Body of pancreas (tissue), 4 donors: ENCODE data around the gene RABGAP1.

Source experiments
- POLR2A ChIP-seq, 3 donors: fragments of 450-650 bp; IDR thresholded peaks; one replicate each; pipeline ENCODE4 v1.6.1; 2016; ENCODE audit warnings: antibody characterized with exemption in 3 of 3, mild to moderate bottlenecking in 2 of 3
- TF ChIP-seq, protein P1 (sequence below), 7 experiments: fragments of 450-650 bp in 4 of 7; fragments of 200-600 bp in 3 of 7; sonication (generic) in 3 of 7; IDR thresholded peaks; one replicate each; pipeline ENCODE4 v1.5.1; 2016 to 2019; ENCODE audit warnings: antibody characterized with exemption in 7 of 7

DNA sequence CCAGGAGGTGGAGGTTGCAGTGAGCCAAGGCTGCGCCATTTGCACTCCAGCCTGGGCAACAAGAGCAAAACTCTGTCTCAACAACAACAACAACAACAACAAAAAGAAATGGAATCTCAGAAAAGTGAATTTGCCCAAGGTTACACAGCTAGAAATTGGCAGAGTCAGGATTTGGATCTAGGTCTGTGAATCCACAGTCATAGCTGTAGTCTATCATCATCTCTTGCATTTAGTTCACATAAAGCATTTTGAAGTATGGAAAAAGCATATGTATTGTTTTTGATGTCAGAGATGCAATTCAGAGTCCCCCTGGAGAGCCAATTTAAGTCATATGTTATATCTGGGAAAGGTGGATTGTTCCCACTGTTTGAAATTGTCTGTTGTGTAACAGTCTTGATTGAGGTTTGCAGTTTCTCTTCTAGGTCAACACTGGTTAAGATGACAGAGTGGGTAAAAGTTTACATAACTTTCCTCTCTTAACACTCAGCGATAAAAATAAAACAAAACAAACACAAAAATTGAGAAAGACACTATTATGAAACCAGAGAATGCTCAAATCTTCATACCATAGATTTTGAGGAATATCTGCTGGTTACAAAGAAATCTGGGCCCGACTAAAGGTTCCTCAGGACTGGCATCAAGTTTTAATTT lies 71.2 kb downstream of the RABGAP1 start:
- TF ChIP-seq, protein P1, sequence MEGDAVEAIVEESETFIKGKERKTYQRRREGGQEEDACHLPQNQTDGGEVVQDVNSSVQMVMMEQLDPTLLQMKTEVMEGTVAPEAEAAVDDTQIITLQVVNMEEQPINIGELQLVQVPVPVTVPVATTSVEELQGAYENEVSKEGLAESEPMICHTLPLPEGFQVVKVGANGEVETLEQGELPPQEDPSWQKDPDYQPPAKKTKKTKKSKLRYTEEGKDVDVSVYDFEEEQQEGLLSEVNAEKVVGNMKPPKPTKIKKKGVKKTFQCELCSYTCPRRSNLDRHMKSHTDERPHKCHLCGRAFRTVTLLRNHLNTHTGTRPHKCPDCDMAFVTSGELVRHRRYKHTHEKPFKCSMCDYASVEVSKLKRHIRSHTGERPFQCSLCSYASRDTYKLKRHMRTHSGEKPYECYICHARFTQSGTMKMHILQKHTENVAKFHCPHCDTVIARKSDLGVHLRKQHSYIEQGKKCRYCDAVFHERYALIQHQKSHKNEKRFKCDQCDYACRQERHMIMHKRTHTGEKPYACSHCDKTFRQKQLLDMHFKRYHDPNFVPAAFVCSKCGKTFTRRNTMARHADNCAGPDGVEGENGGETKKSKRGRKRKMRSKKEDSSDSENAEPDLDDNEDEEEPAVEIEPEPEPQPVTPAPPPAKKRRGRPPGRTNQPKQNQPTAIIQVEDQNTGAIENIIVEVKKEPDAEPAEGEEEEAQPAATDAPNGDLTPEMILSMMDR (IDR thresholded peaks at IDR 0.05): no peak
- no peak for TF ChIP-seq POLR2A (IDR thresholded peaks at IDR 0.05)
